ENCODE results near the gene PRODH.
"Not testable (repeated sequence)": the region's sequence is repeated elsewhere in the genome, so short reads cannot be mapped to it uniquely, and the experiment has no call there.

The PRODH gene

GRCh38 chr22:18971321-18971751 is 35.2 kb upstream of the PRODH start:
- DNase-seq (ENCODE audit: low spot score in 2 of 2), result no peak
- H3K27ac Mint-ChIP-seq, result no peak overlapping the region
- peak overlapping the region; percentile 24 for H3K4me3 Mint-ChIP-seq
- no peak for ATAC-seq
- no peaks in the 10 kb centered on the region for H3K4me1 Mint-ChIP-seq
- H3K36me3 Mint-ChIP-seq, result no peaks in the 10 kb centered on the region
- H3K9me3 Mint-ChIP-seq, result no peaks in the 10 kb centered on the region

DNA sequence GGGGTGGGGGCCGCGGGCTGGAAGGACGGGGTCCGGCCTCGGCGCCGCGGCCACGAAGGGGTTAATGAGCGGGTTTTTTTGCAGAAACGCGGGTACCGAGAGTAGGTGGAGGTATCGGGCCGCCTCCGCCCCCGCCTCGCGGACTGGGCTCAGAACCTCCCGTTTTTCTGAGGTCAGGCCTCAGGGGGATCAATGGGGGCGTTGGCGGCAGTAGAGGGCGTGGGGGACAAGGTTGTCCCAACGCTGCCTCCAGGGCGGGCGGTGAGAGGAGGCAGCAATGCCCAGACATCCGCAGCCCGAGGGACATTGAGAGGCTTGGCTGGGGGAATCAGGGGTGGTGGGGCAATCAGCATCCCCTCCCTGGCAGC is 34.8 kb upstream of the PRODH start:
- Mint-ChIP-seq H3K9me3 (no peaks in the 10 kb centered on the region), H3K4me3 (peak overlapping the region; percentile 9), H3K36me3 (no peaks in the 10 kb centered on the region), H3K27ac (no peak overlapping the region), H3K4me1 (no peaks in the 10 kb centered on the region)
- ATAC-seq (no peak), DNase-seq (ENCODE audit: low spot score in 2 of 2) (no peak)

- DNase-seq (ENCODE audit: low spot score in 2 of 2), result no peak
- peak; percentile 27 for ATAC-seq
- Mint-ChIP-seq H3K9me3 (no peaks in the 10 kb centered on the region), H3K4me1 (no peaks in the 10 kb centered on the region), H3K4me3 (peak overlapping the region; percentile 65), H3K27ac (no peak overlapping the region), H3K36me3 (no peaks in the 10 kb centered on the region)
Measured at GRCh38 chr22:18970176-18970947, 34.3 kb upstream of the PRODH start.

DNA sequence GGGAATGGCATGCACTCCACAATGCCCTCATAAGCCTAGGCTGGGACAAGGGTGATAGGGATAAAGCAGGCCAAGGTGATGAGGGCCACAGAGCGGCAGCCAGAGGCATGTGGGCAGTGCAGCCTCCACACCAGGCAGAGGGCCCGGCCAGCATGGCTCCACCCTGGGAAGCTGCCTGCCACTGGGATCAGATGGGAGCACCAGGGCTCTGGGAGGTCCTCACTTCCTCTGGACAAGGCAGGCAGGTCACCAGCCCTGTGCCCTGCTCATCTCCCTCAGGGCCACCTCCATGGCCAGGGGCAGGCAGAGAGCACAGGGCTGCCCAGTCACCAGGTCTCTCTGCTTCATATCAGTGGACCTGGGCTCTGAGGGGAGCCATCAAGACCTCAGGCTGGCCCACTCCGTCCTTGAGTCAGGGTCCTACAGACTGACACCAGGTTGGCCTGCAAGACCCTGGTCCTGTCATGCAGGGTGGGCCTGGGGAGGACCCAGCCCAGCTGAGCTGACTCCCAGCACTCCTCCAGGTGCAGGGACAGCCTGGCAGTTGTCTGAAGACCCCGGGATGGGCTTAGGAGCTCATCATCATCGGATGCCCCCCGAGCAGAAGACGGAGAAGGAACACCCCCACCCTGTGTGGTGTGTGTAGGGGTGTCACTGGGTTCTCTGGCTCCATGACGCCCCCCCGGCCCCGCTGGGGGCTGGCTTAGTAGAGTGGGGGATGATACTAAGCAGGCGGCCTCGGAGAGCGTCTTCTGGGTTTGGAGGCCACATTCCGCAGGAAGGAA is 33.3 kb upstream of the PRODH start:
- not testable (repeated sequence) for H3K9me3 Mint-ChIP-seq; DNase-seq (ENCODE audit: low spot score in 2 of 2); H3K36me3 Mint-ChIP-seq; ATAC-seq; H3K4me1 Mint-ChIP-seq; H3K27ac Mint-ChIP-seq
- peak overlapping the region; percentile 65 for H3K4me3 Mint-ChIP-seq

- H3K4me1 Mint-ChIP-seq, result no peaks in the 10 kb centered on the region
- ATAC-seq, result no peak
- no peak overlapping the region for H3K4me3 Mint-ChIP-seq
- H3K36me3 Mint-ChIP-seq, result no peaks in the 10 kb centered on the region
- no peak for DNase-seq (ENCODE audit: low spot score in 2 of 2)
- no peak overlapping the region for H3K27ac Mint-ChIP-seq
- no peaks in the 10 kb centered on the region for H3K9me3 Mint-ChIP-seq
Measured at GRCh38 chr22:18968011-18968749, 32.1 kb upstream of the PRODH start.

DNA sequence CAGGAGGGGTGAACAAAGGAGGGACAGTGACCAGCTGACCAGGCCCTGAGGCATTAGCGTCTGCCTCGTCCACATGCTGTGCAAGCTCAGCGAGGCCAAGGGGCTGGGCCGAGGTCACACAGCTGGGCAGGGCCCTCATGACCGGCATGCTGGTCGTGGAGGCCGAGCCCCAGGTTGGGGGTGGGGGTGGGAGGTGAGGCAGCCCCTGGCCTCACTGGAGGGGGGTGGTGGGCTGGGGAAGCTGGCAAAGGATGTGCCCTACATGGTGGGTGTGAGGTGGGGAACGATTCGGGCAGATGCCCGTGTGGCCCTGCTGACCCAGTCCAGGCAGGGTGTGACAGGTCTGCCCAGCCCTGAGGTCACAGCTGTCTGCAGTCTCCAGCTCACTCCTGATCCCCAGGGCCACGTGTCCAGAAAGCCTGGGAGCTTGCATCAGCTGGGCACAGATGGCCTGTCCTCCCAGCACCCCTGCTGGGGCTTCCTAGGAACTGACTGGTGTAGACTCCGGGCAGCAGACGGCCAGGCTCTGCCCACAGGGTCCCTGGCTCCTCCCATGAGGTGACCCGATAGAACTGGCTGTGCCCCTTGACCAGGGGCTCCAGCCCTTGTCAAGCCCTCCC is 31.4 kb upstream of the PRODH start:
- not testable (repeated sequence) for H3K4me1 Mint-ChIP-seq; DNase-seq (ENCODE audit: low spot score in 2 of 2); H3K36me3 Mint-ChIP-seq; H3K4me3 Mint-ChIP-seq; H3K27ac Mint-ChIP-seq; H3K9me3 Mint-ChIP-seq; ATAC-seq

GRCh38 chr22:18966748-18967147 is 30.7 kb upstream of the PRODH start:
- ATAC-seq (no peak), DNase-seq (ENCODE audit: low spot score in 2 of 2) (no peak)
- Mint-ChIP-seq H3K4me1 (no peaks in the 10 kb centered on the region), H3K36me3 (no peaks in the 10 kb centered on the region), H3K4me3 (no peak overlapping the region), H3K27ac (no peak overlapping the region), H3K9me3 (no peaks in the 10 kb centered on the region)

DNA sequence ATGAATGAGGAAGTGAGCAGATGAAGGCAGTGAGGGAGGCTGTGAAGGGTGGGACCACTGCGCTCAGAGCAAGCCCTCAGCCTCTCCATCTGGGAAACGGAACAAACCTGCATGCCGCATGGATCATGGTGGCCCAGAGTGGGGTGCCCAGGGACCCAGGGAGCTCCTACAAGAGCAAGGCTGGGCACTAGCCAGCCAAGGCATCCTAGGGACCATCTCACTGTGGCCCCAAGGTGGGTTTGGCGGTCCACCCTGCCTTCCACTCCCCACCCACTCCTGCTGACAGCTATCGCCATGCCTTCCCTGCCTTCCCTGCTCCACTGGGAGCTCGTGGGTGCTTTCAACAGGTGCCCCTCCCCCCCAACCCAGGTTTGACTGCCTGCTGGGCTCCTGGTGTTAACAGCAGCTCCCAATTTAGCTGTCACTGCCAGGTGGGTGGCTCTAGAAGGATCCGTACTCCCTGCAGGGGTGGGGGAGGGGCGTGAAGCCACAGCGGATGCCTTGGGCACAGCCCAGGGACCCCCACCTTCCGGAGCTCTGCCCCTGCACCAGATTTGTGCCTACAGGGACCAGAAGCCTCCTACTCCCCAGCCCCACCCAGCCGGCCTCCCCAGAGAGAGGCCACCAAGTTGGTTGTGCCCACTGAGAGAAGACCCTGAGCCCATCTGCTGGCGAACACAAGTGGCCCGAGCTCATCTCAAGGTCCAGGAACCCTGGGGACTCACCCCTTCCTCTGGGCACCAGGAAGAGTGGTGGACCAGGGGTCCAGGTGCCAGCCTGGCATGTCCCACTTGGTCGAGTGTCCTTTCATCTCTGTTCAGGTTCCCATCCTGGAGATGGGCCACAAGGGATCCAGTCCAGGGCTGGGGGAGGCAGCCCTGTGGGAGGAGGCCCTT is 29.7 kb upstream of the PRODH start:
- no peaks in the 10 kb centered on the region for H3K36me3 Mint-ChIP-seq
- ATAC-seq (no peak), DNase-seq (ENCODE audit: low spot score in 2 of 2) (no peak)
- no peaks in the 10 kb centered on the region for H3K9me3 Mint-ChIP-seq
- no peak overlapping the region for H3K4me3 Mint-ChIP-seq
- H3K27ac Mint-ChIP-seq, result no peak overlapping the region
- no peaks in the 10 kb centered on the region for H3K4me1 Mint-ChIP-seq

- DNase-seq (ENCODE audit: low spot score in 2 of 2); ATAC-seq; H3K4me1 Mint-ChIP-seq; H3K9me3 Mint-ChIP-seq; H3K36me3 Mint-ChIP-seq; H3K27ac Mint-ChIP-seq; H3K4me3 Mint-ChIP-seq: not testable (repeated sequence)
Measured at GRCh38 chr22:18964501-18965265, 28.6 kb upstream of the PRODH start.

- H3K4me1 Mint-ChIP-seq; ATAC-seq; H3K27ac Mint-ChIP-seq; H3K36me3 Mint-ChIP-seq; H3K9me3 Mint-ChIP-seq; H3K4me3 Mint-ChIP-seq; DNase-seq (ENCODE audit: low spot score in 2 of 2): not testable (repeated sequence)
Measured at GRCh38 chr22:18964051-18964450, 28.0 kb upstream of the PRODH start.

DNA sequence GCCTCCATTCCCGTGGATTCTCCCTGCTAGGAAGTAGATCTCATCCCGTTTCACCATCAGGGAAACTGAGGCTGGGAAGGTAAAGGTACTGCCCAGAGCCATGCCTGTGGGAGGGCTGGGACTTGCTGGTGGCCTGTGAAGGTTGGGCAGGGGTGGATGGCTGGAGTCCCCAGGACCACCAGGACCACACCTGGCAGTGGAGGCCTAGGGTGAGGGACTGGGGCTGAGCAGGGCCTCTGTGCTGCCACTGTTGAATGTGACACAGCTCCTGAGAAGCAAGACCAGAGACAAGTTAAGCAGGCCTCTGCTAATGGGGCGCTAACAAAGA is 26.2 kb upstream of the PRODH start:
- DNase-seq (ENCODE audit: low spot score in 2 of 2) (no peak), ATAC-seq (no peak)
- H3K36me3 Mint-ChIP-seq, result no peaks in the 10 kb centered on the region
- no peaks in the 10 kb centered on the region for H3K9me3 Mint-ChIP-seq
- H3K4me3 Mint-ChIP-seq, result no peak overlapping the region
- H3K4me1 Mint-ChIP-seq, result peaks cover 8% of the 10 kb centered on the region
- H3K27ac Mint-ChIP-seq, result peak overlapping the region; percentile 70

GRCh38 chr22:18961632-18962307 is 25.7 kb upstream of the PRODH start:
- H3K4me3 Mint-ChIP-seq; DNase-seq (ENCODE audit: low spot score in 2 of 2); H3K4me1 Mint-ChIP-seq; H3K36me3 Mint-ChIP-seq; ATAC-seq; H3K9me3 Mint-ChIP-seq: not testable (repeated sequence)
- peak overlapping the region; percentile 70 for H3K27ac Mint-ChIP-seq

GRCh38 chr22:18961201-18961600 is 25.1 kb upstream of the PRODH start:
- H3K27ac Mint-ChIP-seq; DNase-seq (ENCODE audit: low spot score in 2 of 2); H3K4me1 Mint-ChIP-seq; H3K36me3 Mint-ChIP-seq; H3K4me3 Mint-ChIP-seq; ATAC-seq; H3K9me3 Mint-ChIP-seq: not testable (repeated sequence)

All from stimulated activated effector memory CD8-positive, alpha-beta T cell treated with anti-CD3 and anti-CD28 coated beads, Interleukin-12 subunit alpha, Interleukin-12 subunit beta, amount 100 ng/mL, for 72 hours (primary cell).